IPS-18a (cell line): ENCODE data around the gene KDM3A.

Experiments used
- H3K27ac ChIP-seq: one replicate; pipeline ENCODE4 v1.5.1; 2013; ENCODE audit warnings: low read length
- H3K27me3 ChIP-seq: one replicate; pipeline ENCODE4 v1.6.1; 2013; ENCODE audit warnings: mild to moderate bottlenecking, low read length; ENCODE audit not compliant: control insufficient read depth, insufficient read depth
- H3K36me3 ChIP-seq: one replicate; pipeline ENCODE4 v1.6.1; 2013; ENCODE audit warnings: low read depth, low read length; ENCODE audit not compliant: control insufficient read depth
- H3K4me1 ChIP-seq: one replicate; pipeline ENCODE4 v1.6.1; 2013; ENCODE audit warnings: low read depth, low read length; ENCODE audit not compliant: control insufficient read depth
- H3K4me3 ChIP-seq: one replicate; pipeline ENCODE4 v1.5.1; 2013; ENCODE audit warnings: low read length
- H3K9ac ChIP-seq: one replicate; pipeline ENCODE4 v1.6.1; 2013; ENCODE audit warnings: mild to moderate bottlenecking, low read length, moderate library complexity
- H3K9me3 ChIP-seq: one replicate; pipeline ENCODE4 v1.6.1; 2013; ENCODE audit warnings: low read depth, low read length; ENCODE audit not compliant: control insufficient read depth

The KDM3A gene

GRCh38 chr2:86412007-86412406 lies 29.2 kb upstream of the KDM3A start:
- Histone ChIP-seq H3K9ac (no peak overlapping the region), H3K4me1 (no peaks in the 10 kb centered on the region), H3K27me3 (no peaks in the 10 kb centered on the region), H3K9me3 (peaks cover 4% of the 10 kb centered on the region), H3K27ac (no peak overlapping the region), H3K36me3 (no peaks in the 10 kb centered on the region), H3K4me3 (no peak overlapping the region)

- peaks cover 4% of the 10 kb centered on the region for H3K9me3 ChIP-seq
- H3K4me1 ChIP-seq = no peaks in the 10 kb centered on the region
- H3K27ac ChIP-seq = no peak overlapping the region
- no peaks in the 10 kb centered on the region for H3K27me3 ChIP-seq
- H3K9ac ChIP-seq = no peak overlapping the region
- no peak overlapping the region for H3K4me3 ChIP-seq
- no peaks in the 10 kb centered on the region for H3K36me3 ChIP-seq
Measured at GRCh38 chr2:86413296-86414094, 27.7 kb upstream of the KDM3A start.

- Histone ChIP-seq H3K27me3 (no peaks in the 10 kb centered on the region), H3K4me3 (no peak overlapping the region), H3K27ac (no peak overlapping the region), H3K4me1 (no peaks in the 10 kb centered on the region), H3K9ac (no peak overlapping the region), H3K9me3 (peaks cover 4% of the 10 kb centered on the region), H3K36me3 (no peaks in the 10 kb centered on the region)
Measured at GRCh38 chr2:86414996-86415395, 26.2 kb upstream of the KDM3A start.

- H3K9me3 ChIP-seq = no peaks in the 10 kb centered on the region
- no peaks in the 10 kb centered on the region for H3K27me3 ChIP-seq
- no peak overlapping the region for H3K27ac ChIP-seq
- H3K36me3 ChIP-seq = no peaks in the 10 kb centered on the region
- no peak overlapping the region for H3K9ac ChIP-seq
- no peaks in the 10 kb centered on the region for H3K4me1 ChIP-seq
- H3K4me3 ChIP-seq = no peak overlapping the region
Measured at GRCh38 chr2:86416146-86416545, 25.0 kb upstream of the KDM3A start.

GRCh38 chr2:86417961-86418360 lies 23.2 kb upstream of the KDM3A start:
- H3K9me3 ChIP-seq = no peaks in the 10 kb centered on the region
- H3K36me3 ChIP-seq = no peaks in the 10 kb centered on the region
- no peaks in the 10 kb centered on the region for H3K4me1 ChIP-seq
- no peak overlapping the region for H3K27ac ChIP-seq
- H3K27me3 ChIP-seq = no peaks in the 10 kb centered on the region
- no peak overlapping the region for H3K4me3 ChIP-seq
- no peak overlapping the region for H3K9ac ChIP-seq

GRCh38 chr2:86420913-86421312 lies 20.3 kb upstream of the KDM3A start:
- Histone ChIP-seq H3K4me1 (no peaks in the 10 kb centered on the region), H3K9me3 (no peaks in the 10 kb centered on the region), H3K27ac (no peak overlapping the region), H3K4me3 (no peak overlapping the region), H3K9ac (no peak overlapping the region), H3K36me3 (no peaks in the 10 kb centered on the region), H3K27me3 (no peaks in the 10 kb centered on the region)

- Histone ChIP-seq H3K9ac (no peak overlapping the region), H3K4me3 (no peak overlapping the region), H3K36me3 (no peaks in the 10 kb centered on the region), H3K27ac (no peak overlapping the region), H3K9me3 (no peaks in the 10 kb centered on the region), H3K4me1 (no peaks in the 10 kb centered on the region), H3K27me3 (no peaks in the 10 kb centered on the region)
Measured at GRCh38 chr2:86426271-86426670, 14.9 kb upstream of the KDM3A start.

- no peak overlapping the region for H3K9ac ChIP-seq
- H3K27me3 ChIP-seq = no peaks in the 10 kb centered on the region
- H3K4me3 ChIP-seq = no peak overlapping the region
- no peaks in the 10 kb centered on the region for H3K36me3 ChIP-seq
- no peak overlapping the region for H3K27ac ChIP-seq
- H3K9me3 ChIP-seq = no peaks in the 10 kb centered on the region
- no peaks in the 10 kb centered on the region for H3K4me1 ChIP-seq
Measured at GRCh38 chr2:86429335-86429734, 11.8 kb upstream of the KDM3A start.

- no peaks in the 10 kb centered on the region for H3K36me3 ChIP-seq
- H3K27me3 ChIP-seq = no peaks in the 10 kb centered on the region
Measured at GRCh38 chr2:86430368-86430767, 10.8 kb upstream of the KDM3A start.

GRCh38 chr2:86433137-86433536 lies 8.0 kb upstream of the KDM3A start:
- H3K27me3 ChIP-seq = no peaks in the 10 kb centered on the region
- no peak overlapping the region for H3K27ac ChIP-seq
- H3K9me3 ChIP-seq = peaks cover under 1% of the 10 kb centered on the region
- no peak overlapping the region for H3K9ac ChIP-seq
- H3K4me1 ChIP-seq = no peaks in the 10 kb centered on the region
- no peaks in the 10 kb centered on the region for H3K36me3 ChIP-seq
- H3K4me3 ChIP-seq = no peak overlapping the region

More at GRCh38 chr2:86430368-86430767, 10.8 kb upstream of the KDM3A start:
- Histone ChIP-seq H3K27ac (no peak overlapping the region), H3K9me3 (no peaks in the 10 kb centered on the region), H3K4me1 (no peaks in the 10 kb centered on the region), H3K9ac (no peak overlapping the region), H3K4me3 (no peak overlapping the region)

GRCh38 chr2:86434290-86434689 lies 6.9 kb upstream of the KDM3A start:
- Histone ChIP-seq H3K9me3 (peaks cover 10% of the 10 kb centered on the region), H3K36me3 (no peaks in the 10 kb centered on the region), H3K4me1 (no peaks in the 10 kb centered on the region), H3K9ac (no peak overlapping the region), H3K27me3 (no peaks in the 10 kb centered on the region), H3K27ac (no peak overlapping the region), H3K4me3 (no peak overlapping the region)

GRCh38 chr2:86435531-86435930 lies 5.6 kb upstream of the KDM3A start:
- Histone ChIP-seq H3K9ac (no peak overlapping the region), H3K27me3 (no peaks in the 10 kb centered on the region), H3K4me1 (no peaks in the 10 kb centered on the region), H3K27ac (no peak overlapping the region), H3K4me3 (no peak overlapping the region), H3K9me3 (peaks cover 21% of the 10 kb centered on the region), H3K36me3 (no peaks in the 10 kb centered on the region)
